ENCODE measurements around the gene EHD2. TPM values are rescaled to one million over a fixed set of nuclear protein-coding genes. Genes with fewer than 3 reads are reported as not detected.
A peak's percentile ranks its signal among the peaks of the same experiment; 100 is the strongest.

EHD2 gene
- total and polyA plus RNA-seq, 2 of the 13 experiments (the other 11 are each of a cell fraction or from before 2014, with no cell fraction given): 0.09 to 0.28 TPM

- TF ChIP-seq USF2 (IDR thresholded peaks at IDR 0.05; ENCODE audit: low read depth, low read length) (0 out of 2 replicates have a peak, but pooled peaks have one; percentile 4), USF2 (CRISPR knock-in tag; IDR thresholded peaks at IDR 0.05; ENCODE audit: borderline replicate concordance) (peak; percentile 62; the same call in 1 of the 2 replicates), TOE1 (CRISPR knock-in tag; IDR thresholded peaks at IDR 0.05) (no peak), ZNF274 (CRISPR knock-in tag; IDR thresholded peaks at IDR 0.05) (0 out of 2 replicates have a peak, but pooled peaks have one; percentile 39), HDAC1 (CRISPR knock-in tag; IDR thresholded peaks at IDR 0.05) (peak; percentile 76), GATA4 (IDR thresholded peaks at IDR 0.05; ENCODE audit: borderline replicate concordance, low read depth) (no peak), ZSCAN22 (CRISPR knock-in tag; IDR thresholded peaks at IDR 0.05) (peak; percentile 90), AGO1 (IDR thresholded peaks at IDR 0.05; ENCODE audit: low read depth, low read length, poor library complexity, severe bottlenecking) (no peak), ZNF17 (CRISPR knock-in tag; IDR thresholded peaks at IDR 0.05) (no peak), TBX2 (CRISPR knock-in tag; IDR thresholded peaks at IDR 0.05; ENCODE audit: borderline replicate concordance) (0 out of 2 replicates have a peak, but pooled peaks have one; percentile 30), ARID5B (CRISPR knock-in tag; IDR thresholded peaks at IDR 0.05) (peak; percentile 38; the same call in 1 of the 2 replicates), TEAD3 (CRISPR knock-in tag; optimal IDR thresholded peaks at IDR 0.05; ENCODE audit: borderline replicate concordance) (peak; percentile 37), BATF2 (CRISPR knock-in tag; IDR thresholded peaks at IDR 0.05) (no peak), ZSCAN21 (CRISPR knock-in tag; IDR thresholded peaks at IDR 0.05; ENCODE audit: borderline replicate concordance) (no peak)
These were observed 6.0 kb downstream of the EHD2 start (continued) for GRCh38 chr19:47719047-47719859.

All from HepG2 (cell line).